Measurements from ENCODE around the gene SKIC8.

Gene SKIC8

GRCh38 chr15:78280319-78281072 lies 18.9 kb downstream of the SKIC8 start:
- no peak for TF ChIP-seq CTCF (IDR thresholded peaks at IDR 0.05; ENCODE audit: low read depth, low read length, missing control alignments)
- no peak for DNase-seq (ENCODE audit: low read depth)
- H3K4me3 ChIP-seq (ENCODE audit: low read depth, low read length) = no peak overlapping the region

- no peak for TF ChIP-seq CTCF (IDR thresholded peaks at IDR 0.05; ENCODE audit: low read depth, low read length, missing control alignments)
- no peak for DNase-seq (ENCODE audit: low read depth)
- H3K4me3 ChIP-seq (ENCODE audit: low read depth, low read length) = no peak overlapping the region
Observed at GRCh38 chr15:78276064-78276943, 23.1 kb downstream of the SKIC8 start.

GRCh38 chr15:78274994-78275393 lies 24.4 kb downstream of the SKIC8 start:
- TF ChIP-seq CTCF (IDR thresholded peaks at IDR 0.05; ENCODE audit: low read depth, low read length, missing control alignments) = no peak
- no peak for DNase-seq (ENCODE audit: low read depth)
- no peak overlapping the region for H3K4me3 ChIP-seq (ENCODE audit: low read depth, low read length)

GRCh38 chr15:78272776-78273175 lies 26.6 kb downstream of the SKIC8 start:
- H3K4me3 ChIP-seq (ENCODE audit: low read depth, low read length) = no peak overlapping the region
- no peak for DNase-seq (ENCODE audit: low read depth)
- TF ChIP-seq CTCF (IDR thresholded peaks at IDR 0.05; ENCODE audit: low read depth, low read length, missing control alignments) = no peak

- H3K4me3 ChIP-seq (ENCODE audit: low read depth, low read length) = no peak overlapping the region
- no peak for TF ChIP-seq CTCF (IDR thresholded peaks at IDR 0.05; ENCODE audit: low read depth, low read length, missing control alignments)
- DNase-seq (ENCODE audit: low read depth) = no peak
Observed at GRCh38 chr15:78272316-78272715, 27.1 kb downstream of the SKIC8 start.

- H3K4me3 ChIP-seq (ENCODE audit: low read depth, low read length) = no peak overlapping the region
- TF ChIP-seq CTCF (IDR thresholded peaks at IDR 0.05; ENCODE audit: low read depth, low read length, missing control alignments) = no peak
- DNase-seq (ENCODE audit: low read depth) = no peak
Observed at GRCh38 chr15:78266806-78267205, 32.6 kb downstream of the SKIC8 start.

All from GM12864 (cell line).